HEK293T (cell line): ENCODE data around the gene TMEM87B.

ENCODE experiments used
- BHLHE40 ChIP-seq: fragments of 450-650 bp; IDR thresholded peaks from 2 replicates; pipeline ENCODE4 v1.6.1; 2016; ENCODE audit warnings: mild to moderate bottlenecking, moderate library complexity, borderline replicate concordance
- CTBP1 ChIP-seq: fragments of 450-650 bp; IDR thresholded peaks from 2 replicates; pipeline ENCODE4 v1.6.1; 2016; ENCODE audit warnings: borderline replicate concordance
- FOXK2 ChIP-seq: fragments of 450-650 bp; IDR thresholded peaks from 2 replicates; pipeline ENCODE4 v1.6.1; 2016; ENCODE audit warnings: mild to moderate bottlenecking
- L3MBTL2 ChIP-seq: fragments of 450-650 bp; conservative IDR thresholded peaks from 2 replicates; pipeline ENCODE4 v1.6.1; 2016; ENCODE audit warnings: mild to moderate bottlenecking
- NFRKB ChIP-seq: fragments of 450-650 bp; IDR thresholded peaks from 2 replicates; pipeline ENCODE4 v1.6.1; 2016; ENCODE audit warnings: mild to moderate bottlenecking, moderate library complexity
- SP1 ChIP-seq: fragments of 450-650 bp; IDR thresholded peaks from 2 replicates; pipeline ENCODE4 v1.6.1; 2017
- TARDBP ChIP-seq: fragments of 450-650 bp; IDR thresholded peaks from 2 replicates; pipeline ENCODE4 v1.6.1; 2016

- TF ChIP-seq NFRKB (no peak), SP1 (no peak), CTBP1 (no peak), L3MBTL2 (no peak), FOXK2 (no peak), TARDBP (no peak), BHLHE40 (no peak)
Observed at GRCh38 chr2:112074506-112074905, 19.4 kb downstream of the TMEM87B start.
